H1 (cell line): ENCODE data around the gene KANSL1. TPM values are rescaled to one million over a fixed set of nuclear protein-coding genes. Genes with fewer than 3 reads are reported as not detected.

Experiments used
- CTCF ChIA-PET: fragments of 300-600 bp; sonication (Branson Sonifier 250); formaldehyde crosslinking; loops from one replicate; lab custom pipeline; 2021; ENCODE audit not compliant: partially characterized antibody; lab: Charles Lee
- POLR2A ChIA-PET: fragments of 300-600 bp; sonication (Branson Sonifier 250); formaldehyde crosslinking; loops from one replicate; lab custom pipeline; 2021; ENCODE audit warnings: inconsistent platforms; ENCODE audit not compliant: partially characterized antibody; lab: Charles Lee
- DNase-seq, 2 experiments: peaks; one replicate each; pipeline versions ENCODE4 v3.0.0 to v3.0.0-alpha.2; 2010 to 2022; ENCODE audit warnings: low spot score in 2 of 2, low read depth in 1 of 2, mixed read lengths in 1 of 2
- FAIRE-seq: peaks from 2 replicates; lab custom pipeline; 2011; peaks lifted over from hg19 to GRCh38; lab: Jason Lieb, UNC
- H2AFZ ChIP-seq: 2 replicates; pipeline ENCODE4 v1.8.1; 2012; ENCODE audit warnings: low read length, inconsistent platforms
- H2AK5ac ChIP-seq: 2 replicates; pipeline ENCODE4 v1.6.1; 2013; ENCODE audit warnings: low read depth, low read length
- H2BK120ac ChIP-seq: replicated peaks from 2 replicates; pipeline ENCODE3; 2013; ENCODE audit warnings: low read depth, low read length, inconsistent platforms
- H2BK12ac ChIP-seq: 2 replicates; pipeline ENCODE4 v1.6.1; 2013; ENCODE audit warnings: low read depth, low read length
- H2BK15ac ChIP-seq: 2 replicates; pipeline ENCODE4 v1.6.1; 2013; ENCODE audit warnings: low read length
- H2BK20ac ChIP-seq: 2 replicates; pipeline ENCODE4 v1.6.1; 2013; ENCODE audit warnings: low read length
- H2BK5ac ChIP-seq: 2 replicates; pipeline ENCODE4 v1.6.1; 2013; ENCODE audit warnings: low read depth, low read length
- H3K14ac ChIP-seq: 2 replicates; pipeline ENCODE4 v1.6.1; 2013; ENCODE audit warnings: inconsistent platforms; ENCODE audit not compliant: insufficient read length
- H3K18ac ChIP-seq: 2 replicates; pipeline ENCODE4 v1.6.1; 2013; ENCODE audit warnings: low read length; ENCODE audit errors: extremely low read depth
- H3K23ac ChIP-seq: 2 replicates; pipeline ENCODE4 v1.6.1; 2013; ENCODE audit warnings: inconsistent platforms; ENCODE audit not compliant: insufficient read length
- H3K23me2 ChIP-seq: 2 replicates; pipeline ENCODE4 v1.6.1; 2013; ENCODE audit warnings: low read depth, low read length
- H3K27ac ChIP-seq: 2 replicates; pipeline ENCODE4 v1.6.1; 2011; ENCODE audit warnings: low read depth, low read length, inconsistent platforms
- H3K27me3 ChIP-seq, 4 experiments: replicated peaks in 1 of 4; 1 replicate in 1 of 4; 2 replicates in 3 of 4; pipeline versions ENCODE4 v1.6.1 to v1.8.1; 2011 to 2013; ENCODE audit warnings: low read length in 3 of 4, mild to moderate bottlenecking in 3 of 4, inconsistent platforms in 2 of 4, mixed read lengths in 2 of 4, moderate library complexity in 1 of 4; ENCODE audit not compliant: control insufficient read depth in 3 of 4, insufficient read depth in 3 of 4; ENCODE audit errors: extremely low read depth in 1 of 4
- H3K36me3 ChIP-seq, 4 experiments: 2 replicates each; pipeline versions ENCODE4 v1.6.1 to v1.8.1; 2011 to 2013; ENCODE audit warnings: mild to moderate bottlenecking in 4 of 4, low read length in 3 of 4, moderate library complexity in 2 of 4, control low read depth in 1 of 4, inconsistent platforms in 1 of 4; ENCODE audit not compliant: insufficient read depth in 4 of 4, control insufficient read depth in 2 of 4
- H3K4ac ChIP-seq: replicated peaks from 2 replicates; pipeline ENCODE3; 2013; ENCODE audit warnings: low read length, low read depth, mixed read lengths, inconsistent platforms; ENCODE audit not compliant: insufficient read length
- H3K4me1 ChIP-seq, 4 experiments: replicated peaks in 1 of 4; 1 replicate in 1 of 4; 2 replicates in 3 of 4; pipeline versions ENCODE4 v1.6.1 to v1.8.1; 2011 to 2013; ENCODE audit warnings: low read length in 3 of 4, inconsistent platforms in 2 of 4, mixed read lengths in 1 of 4; ENCODE audit not compliant: insufficient read depth in 4 of 4, control insufficient read depth in 3 of 4
- H3K4me2 ChIP-seq, 2 experiments: 2 replicates each; pipeline versions ENCODE4 v1.6.1 to v1.8.1; 2011 to 2013; ENCODE audit warnings: low read depth in 2 of 2, low read length in 2 of 2, control low read depth in 1 of 2, inconsistent platforms in 1 of 2, mild to moderate bottlenecking in 1 of 2; ENCODE audit not compliant: insufficient read depth in 1 of 2
- H3K4me3 ChIP-seq, 4 experiments: fragments of 200-600, 300-600 bp in 1 of 4; sonication (generic), shearing (Covaris generic), sonication (Bioruptor Twin) in 1 of 4; 2 replicates each; pipeline versions ENCODE4 v1.5.1 to v1.8.1; 2011 to 2016; ENCODE audit warnings: low read length in 4 of 4, low read depth in 3 of 4, control low read depth in 2 of 4, inconsistent platforms in 2 of 4, mild to moderate bottlenecking in 2 of 4, mixed read lengths in 1 of 4, moderate library complexity in 1 of 4; ENCODE audit not compliant: insufficient read depth in 2 of 4; ENCODE audit errors: extremely low read depth in 1 of 4
- H3K56ac ChIP-seq: replicated peaks from 2 replicates; pipeline ENCODE3; 2013; ENCODE audit warnings: low read depth, mild to moderate bottlenecking, mixed read lengths, low read length, inconsistent platforms; ENCODE audit not compliant: insufficient read length
- H3K79me1 ChIP-seq: 2 replicates; pipeline ENCODE4 v1.6.1; 2013; ENCODE audit warnings: low read depth, low read length, control low read depth
- H3K79me2 ChIP-seq, 2 experiments: 2 replicates each; pipeline versions ENCODE4 v1.6.1 to v1.8.1; 2012 to 2013; ENCODE audit warnings: low read length in 2 of 2, mild to moderate bottlenecking in 2 of 2, inconsistent platforms in 1 of 2; ENCODE audit not compliant: insufficient read depth in 2 of 2, control insufficient read depth in 1 of 2
- H3K9ac ChIP-seq, 4 experiments: replicated peaks in 1 of 4; 1 replicate in 1 of 4; 2 replicates in 3 of 4; pipeline versions ENCODE4 v1.6.1 to v1.8.1; 2011 to 2013; ENCODE audit warnings: low read depth in 3 of 4, low read length in 3 of 4, control low read depth in 2 of 4, mild to moderate bottlenecking in 2 of 4, moderate library complexity in 2 of 4, inconsistent platforms in 1 of 4; ENCODE audit errors: extremely low read depth in 1 of 4
- H3K9me3 ChIP-seq, 2 experiments: 2 replicates each; pipeline versions ENCODE4 v1.6.1 to v1.8.1; 2012 to 2013; ENCODE audit warnings: mild to moderate bottlenecking in 2 of 2, moderate library complexity in 2 of 2, control low read depth in 1 of 2, inconsistent platforms in 1 of 2, low read depth in 1 of 2, low read length in 1 of 2, mixed read lengths in 1 of 2; ENCODE audit not compliant: insufficient read depth in 2 of 2
- H4K20me1 ChIP-seq, 2 experiments: replicated peaks in 1 of 2; 2 replicates each; pipeline versions ENCODE3 to v1.8.1; 2011 to 2013; ENCODE audit warnings: inconsistent platforms in 2 of 2, low read length in 2 of 2, mild to moderate bottlenecking in 1 of 2; ENCODE audit not compliant: insufficient read depth in 2 of 2, control insufficient read depth in 1 of 2
- H4K5ac ChIP-seq: 2 replicates; pipeline ENCODE4 v1.6.1; 2013; ENCODE audit warnings: low read length, low read depth, mixed read lengths, inconsistent platforms; ENCODE audit not compliant: insufficient read length
- H4K8ac ChIP-seq: 2 replicates; pipeline ENCODE4 v1.8.0; 2013; ENCODE audit warnings: mild to moderate bottlenecking, moderate library complexity, low read length, inconsistent platforms; ENCODE audit not compliant: insufficient read depth; ENCODE audit errors: extremely low read depth
- H4K91ac ChIP-seq: replicated peaks from 2 replicates; pipeline ENCODE3; 2013; ENCODE audit warnings: low read length, mixed read lengths, inconsistent platforms; ENCODE audit not compliant: insufficient read length
- CREB1 ChIP-seq: IDR thresholded peaks from 2 replicates; pipeline ENCODE4 v1.6.1; 2012; ENCODE audit warnings: inconsistent platforms
- KDM1A ChIP-seq: fragments of 200-600, 300-600 bp; sonication (generic); IDR thresholded peaks from 2 replicates; pipeline ENCODE4 v1.7.1; 2016; ENCODE audit warnings: mild to moderate bottlenecking, low read length, borderline replicate concordance
- SAP30 ChIP-seq: fragments of 300-600 bp; sonication (generic); IDR thresholded peaks from 2 replicates; pipeline ENCODE4 v1.7.1; 2012; ENCODE audit warnings: low read length, moderate library complexity, mild to moderate bottlenecking, inconsistent platforms; ENCODE audit not compliant: insufficient read depth, insufficient replicate concordance
- SRF ChIP-seq: IDR thresholded peaks from 2 replicates; pipeline ENCODE4 v1.6.1; 2011; ENCODE audit warnings: mild to moderate bottlenecking, low read depth, low read length, moderate library complexity
- TCF12 ChIP-seq: IDR thresholded peaks from 2 replicates; pipeline ENCODE4 v1.6.1; 2011; ENCODE audit warnings: low read depth, mild to moderate bottlenecking, low read length
- WGBS, 2 experiments: shearing (Covaris generic) in 1 of 2; methylation state at CpG; one replicate each; pipeline versions ENCODE4 v1.1.6 to v1.1.7; 2013 to 2015; ENCODE audit warnings: low lambda C conversion rate in 2 of 2, mixed read lengths in 2 of 2, inconsistent platforms in 1 of 2, low coverage in 1 of 2, missing lambda C conversion rate in 1 of 2; ENCODE audit not compliant: insufficient replicate concordance in 2 of 2, insufficient coverage in 1 of 2, insufficient read length in 1 of 2; ENCODE audit errors: extremely low coverage in 1 of 2, missing lambda C conversion rate in 1 of 2; 5-methylcytosine and 5-hydroxymethylcytosine counted together
- polyA plus RNA-seq, 7 experiments: library from polyadenylated mRNA; depleted of rRNA in 3 of 7; stranded (reverse) in 5 of 7; unstranded in 2 of 7; fragments of >200 nt in 5 of 7; fragments of 200-250 nt in 2 of 7; gene quantifications; 1 replicate in 5 of 7; 2 replicates in 1 of 7; 4 replicates in 1 of 7; pipeline versions ENCODE4 v1.2.1 to v1.2.3, GENCODE V29; 2011 to 2013; ENCODE audit warnings: missing spikeins in 2 of 7, mixed read lengths in 2 of 7
- total RNA-seq: library from RNA; stranded (reverse); fragmentation: NEBNext Ultra II Directional; extraction: Animal tissue kit (Norgen Biotek cat#: 25700); gene quantifications from 2 replicates; pipeline ENCODE4 v1.2.1, GENCODE V29; 2021

The KANSL1 gene
- total and polyA plus RNA-seq, 2 of the 8 experiments (the other 6 are each of a cell fraction or from before 2014, with no cell fraction given), result 34.0 to 128 TPM

DNA sequence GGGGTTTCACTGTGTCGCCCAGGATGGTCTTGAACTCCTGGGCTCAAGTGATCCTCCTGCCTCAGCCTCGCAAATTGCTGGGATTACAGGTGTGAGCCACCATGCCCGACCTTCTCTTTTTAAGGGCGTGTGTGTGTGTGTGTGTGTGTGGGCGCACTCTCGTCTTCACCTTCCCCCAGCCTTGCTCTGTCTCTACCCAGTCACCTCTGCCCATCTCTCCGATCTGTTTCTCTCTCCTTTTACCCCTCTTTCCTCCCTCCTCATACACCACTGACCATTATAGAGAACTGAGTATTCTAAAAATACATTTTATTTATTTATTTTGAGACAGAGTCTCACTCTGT is 190.3 kb downstream of the KANSL1 start:
- Histone ChIP-seq H3K79me2 (no peaks in the 10 kb centered on the region), H4K8ac (no peak overlapping the region), H3K4me1 (no peaks in the 10 kb centered on the region; a peak in 1 of 7 replicates), H3K4me2 (no peak overlapping the region), H3K79me1 (no peaks in the 10 kb centered on the region), H3K9me3 (no peaks in the 10 kb centered on the region), H2BK12ac (no peak overlapping the region), H2BK120ac (no peak overlapping the region), H4K20me1 (no peaks in the 10 kb centered on the region), H4K5ac (no peak overlapping the region), H3K18ac (no peak overlapping the region), H3K56ac (no peak overlapping the region), H2AFZ (no peak overlapping the region), H3K36me3 (no peaks in the 10 kb centered on the region), H2BK5ac (no peak overlapping the region), H3K27me3 (no peaks in the 10 kb centered on the region), H2AK5ac (no peak overlapping the region), H3K27ac (no peak overlapping the region), H2BK20ac (no peak overlapping the region), H3K14ac (no peak overlapping the region), H3K23ac (no peak overlapping the region), H3K4me3 (no peak overlapping the region), H3K4ac (no peak overlapping the region), H3K9ac (no peak overlapping the region), H4K91ac (no peak overlapping the region), H2BK15ac (no peak overlapping the region), H3K23me2 (peaks cover 2% of the 10 kb centered on the region; the same call in 1 of the 2 replicates)
- ChIA-PET CTCF (interaction anchor here (0.9 to 3.6 kb wide), 25 partner anchors 9 to 284 kb away, joined by 3 to 31 read pairs (median 5); no protein-coding TSS in a partner anchor), POLR2A (no interaction called here)
- TF ChIP-seq KDM1A (no peak), SAP30 (no peak), SRF (no peak), TCF12 (no peak), CREB1 (no peak)
- 72% methylated on average over 7 of the region's 7 CpGs; no CpG with 5 or more reads in 1 of the 2 experiments for WGBS, 2 experiments
- no peak for FAIRE-seq
- DNase-seq, result no peak
